Globus pallidus (tissue), 1 donor: Measurements from ENCODE around the gene ZMPSTE24.

Source experiments
- DNase-seq: peaks from one replicate; pipeline ENCODE4 v3.0.0-alpha.2; 2015; ENCODE audit warnings: low spot score

The ZMPSTE24 gene

DNA sequence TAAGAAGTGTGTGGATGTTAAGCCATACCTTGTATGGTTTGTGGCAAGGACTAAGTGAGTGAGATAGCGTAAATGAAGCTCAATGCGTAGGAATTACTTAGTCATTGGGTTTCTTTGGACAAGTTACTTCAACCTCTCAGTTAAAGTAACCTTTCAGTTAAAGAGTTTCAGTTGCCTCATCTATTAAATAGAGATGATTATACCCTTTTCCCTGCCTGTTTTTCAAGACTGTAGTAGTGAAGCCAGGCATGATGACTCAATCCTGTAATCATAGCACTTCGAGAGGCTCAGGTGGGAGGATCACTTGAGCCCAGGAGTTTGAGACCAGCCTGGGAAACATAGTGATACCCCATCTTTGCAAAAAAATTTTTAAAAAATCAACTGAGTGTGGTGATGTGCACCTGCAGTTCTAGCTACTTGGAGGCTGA, 6.3 kb downstream of the ZMPSTE24 start:
- DNase-seq, result no peak

DNA sequence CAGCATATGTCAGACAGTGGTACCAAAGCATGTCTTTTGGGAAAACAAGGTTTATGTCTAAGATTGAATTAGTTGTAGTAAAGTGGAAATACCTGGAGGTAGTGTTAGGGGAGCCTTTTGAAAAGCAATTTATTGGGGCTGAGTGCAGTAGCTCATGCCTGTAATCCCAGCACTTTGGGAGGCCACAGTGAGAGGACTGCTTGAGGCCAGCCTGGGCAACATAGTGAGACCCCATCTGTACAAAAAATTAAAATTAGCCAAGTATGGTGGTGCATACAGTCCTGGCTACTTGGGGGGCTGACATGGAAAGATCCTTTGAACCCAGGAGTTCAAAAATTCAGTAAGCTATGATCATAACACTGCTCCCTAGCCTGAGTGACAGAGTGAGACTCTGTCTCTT, 7.3 kb downstream of the ZMPSTE24 start:
- no peak for DNase-seq

GRCh38 chr1:40265919-40266318, 7.9 kb downstream of the ZMPSTE24 start:
- DNase-seq, result no peak

GRCh38 chr1:40266786-40267535, 8.9 kb downstream of the ZMPSTE24 start:
- no peak for DNase-seq

- no peak for DNase-seq
Observed at GRCh38 chr1:40267767-40268187, 9.7 kb downstream of the ZMPSTE24 start.

DNA sequence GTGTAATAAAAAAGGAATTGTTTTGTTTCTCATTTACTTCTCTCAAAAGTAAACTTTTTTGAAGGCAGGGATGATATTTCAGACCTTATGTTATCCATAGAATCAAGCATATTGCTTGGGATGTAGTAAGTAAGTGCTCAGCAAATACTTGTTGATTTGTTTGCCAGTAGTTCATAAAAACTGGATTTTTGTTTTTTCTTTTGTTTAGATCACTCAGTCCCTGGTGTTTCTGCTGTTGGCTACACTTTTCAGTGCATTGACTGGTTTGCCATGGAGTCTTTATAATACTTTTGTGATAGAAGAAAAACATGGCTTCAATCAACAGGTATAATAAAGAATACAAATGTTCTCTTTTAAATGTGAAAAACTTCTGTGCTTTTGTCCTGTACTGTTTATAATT, 10.2 kb downstream of the ZMPSTE24 start:
- DNase-seq, result no peak

- DNase-seq, result no peak
Observed at GRCh38 chr1:40270152-40270834, 12.3 kb downstream of the ZMPSTE24 start.

DNA sequence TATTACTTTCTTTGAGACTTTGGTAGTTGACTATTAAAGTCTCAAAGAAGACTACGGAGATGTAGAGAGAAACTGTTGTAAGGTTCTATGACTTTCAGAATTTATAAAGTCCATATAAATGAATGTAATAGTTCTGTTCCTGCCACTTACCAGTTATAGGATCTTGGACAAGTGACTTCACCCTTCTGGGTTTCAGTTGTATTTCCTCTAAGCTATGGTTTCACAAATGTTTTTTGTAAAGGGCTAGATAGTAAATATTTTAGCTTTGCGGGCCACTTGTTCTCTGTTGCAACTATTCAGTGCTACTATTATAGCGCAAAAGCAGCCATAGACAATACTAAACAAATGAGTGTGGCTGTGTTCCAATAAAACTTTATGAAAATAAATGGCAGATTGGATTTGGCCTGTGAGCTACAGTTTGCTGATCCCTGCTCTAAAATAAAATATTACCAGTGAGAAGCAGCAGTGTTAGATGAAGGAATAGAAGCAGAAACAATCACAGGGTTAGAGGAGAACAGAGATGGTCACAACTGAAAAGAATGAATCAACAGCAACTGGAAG, 14.7 kb downstream of the ZMPSTE24 start:
- no peak for DNase-seq

DNA sequence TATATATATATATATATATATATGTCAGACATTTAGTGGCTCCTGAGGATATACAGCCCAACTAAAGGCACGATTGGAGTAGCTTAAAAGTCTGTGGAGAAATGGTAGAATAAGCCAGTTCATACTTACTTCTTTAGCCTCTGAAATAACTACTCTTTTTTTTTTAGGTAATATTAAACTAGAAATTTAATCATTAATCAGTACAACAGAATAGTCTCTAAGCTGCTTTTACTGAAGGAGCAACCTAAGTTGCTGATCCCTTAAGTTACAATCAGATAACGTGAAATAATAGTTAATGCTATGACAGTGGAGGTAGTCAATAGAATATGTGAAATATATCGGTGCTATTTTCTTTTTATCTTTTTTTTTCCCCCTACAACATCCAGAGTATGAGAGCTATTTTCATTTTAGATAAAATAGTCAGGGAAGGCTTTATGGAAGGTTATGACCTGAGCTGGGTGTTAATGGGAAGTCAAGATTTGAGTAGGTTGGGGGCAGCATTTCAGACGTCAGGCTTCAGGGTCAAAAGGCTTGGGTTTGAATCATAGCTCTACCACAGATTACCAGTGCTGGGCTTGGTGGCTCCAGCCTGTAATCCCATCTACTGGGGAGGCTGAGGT, 15.6 kb downstream of the ZMPSTE24 start:
- DNase-seq, result no peak

DNA sequence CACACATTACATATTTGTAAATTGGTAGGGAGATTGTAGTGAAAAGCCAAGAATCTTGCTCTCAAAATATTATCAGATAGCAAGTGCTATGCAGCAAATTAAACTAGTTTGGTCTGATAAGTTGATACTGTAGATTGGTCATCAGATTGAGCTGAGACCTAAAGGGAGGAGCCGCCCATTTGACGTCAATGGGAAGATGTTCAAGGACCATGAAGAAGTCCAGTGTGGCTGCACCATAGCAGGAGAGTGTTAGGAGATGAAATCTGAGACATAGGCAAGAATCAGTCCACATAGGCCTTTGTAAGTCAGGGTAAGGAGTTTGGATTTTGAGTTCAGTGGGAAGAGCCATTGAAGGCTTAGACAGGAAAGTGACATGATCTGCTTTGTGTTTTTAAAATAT, 16.3 kb downstream of the ZMPSTE24 start:
- DNase-seq, result no peak

- DNase-seq, result no peak
Observed at GRCh38 chr1:40276122-40276521, 18.1 kb downstream of the ZMPSTE24 start.

DNA sequence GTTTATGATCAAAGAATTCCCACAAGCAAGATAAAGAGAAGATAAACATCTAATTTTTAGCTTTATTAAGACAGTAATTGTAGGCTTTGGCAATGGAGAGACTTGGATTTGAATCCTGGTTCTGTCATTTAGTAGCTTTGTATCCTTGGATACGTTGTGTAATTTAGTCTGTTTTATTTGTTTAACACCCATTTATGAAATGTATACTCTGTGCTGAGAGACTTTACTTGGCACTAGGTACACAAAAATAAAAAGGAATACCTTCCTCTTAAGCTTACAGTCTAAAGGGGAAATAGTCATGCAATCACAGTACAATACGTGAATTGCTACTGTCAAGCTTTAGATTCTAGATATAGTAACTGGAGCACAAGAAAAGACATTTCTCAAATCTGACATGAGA, 23.8 kb downstream of the ZMPSTE24 start:
- DNase-seq, result no peak

DNA sequence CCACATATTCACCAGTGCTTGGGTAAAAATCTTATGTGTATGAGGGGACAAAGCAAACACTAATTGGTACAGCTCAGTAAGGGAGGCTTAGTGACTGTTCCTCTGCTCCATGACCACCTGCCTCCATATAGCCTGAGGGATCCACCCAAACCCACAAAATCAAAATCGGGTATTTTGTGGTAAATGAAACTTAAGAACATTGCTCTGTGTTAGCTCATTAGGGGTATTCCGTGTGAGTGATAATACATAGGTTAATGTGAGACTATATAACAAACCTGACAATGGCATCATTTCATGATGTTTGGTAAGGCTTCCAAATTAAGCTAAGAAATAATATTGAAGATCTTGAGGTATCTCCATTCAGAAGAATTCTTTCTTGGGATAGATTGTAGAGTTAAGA, 33.3 kb downstream of the ZMPSTE24 start:
- no peak for DNase-seq

- DNase-seq, result no peak
Observed at GRCh38 chr1:40299366-40300248, 41.6 kb downstream of the ZMPSTE24 start.

DNA sequence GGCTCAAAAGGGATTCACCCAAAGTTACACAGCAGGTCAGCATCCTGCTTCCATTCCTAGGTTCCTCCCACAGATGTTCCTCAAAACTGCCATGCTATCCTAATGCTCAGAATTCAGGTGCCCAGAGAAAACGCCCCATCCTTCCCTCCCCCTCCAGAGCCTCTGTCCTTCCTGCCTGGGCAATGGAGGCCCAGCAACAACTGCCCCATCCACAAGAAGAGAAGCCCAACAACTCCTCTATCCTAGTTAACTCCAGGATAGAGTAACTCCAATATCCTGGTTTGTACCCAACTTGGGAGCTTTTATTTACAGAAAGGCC, 42.2 kb downstream of the ZMPSTE24 start:
- no peak for DNase-seq

GRCh38 chr1:40300651-40301050, 42.6 kb downstream of the ZMPSTE24 start:
- no peak for DNase-seq

DNA sequence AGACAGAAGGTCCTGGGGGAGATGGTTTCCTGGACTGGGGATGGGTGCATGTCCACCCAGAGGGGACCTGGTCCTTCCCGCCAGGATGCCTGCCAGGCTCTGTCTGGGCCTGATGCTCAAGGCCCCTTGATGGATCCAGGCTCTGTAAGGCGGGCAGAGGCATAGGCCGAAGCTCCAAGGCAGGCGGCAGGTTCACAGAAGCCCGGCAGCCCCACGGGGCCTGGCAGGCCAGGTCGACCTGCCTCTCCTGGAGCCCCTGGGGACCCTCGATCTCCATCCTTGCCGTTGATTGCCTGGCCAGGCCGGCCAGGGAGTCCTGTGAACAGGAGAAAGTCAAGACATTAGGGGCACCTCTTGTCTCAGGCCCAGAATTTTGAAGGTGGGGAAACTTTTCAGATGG, 43.0 kb downstream of the ZMPSTE24 start:
- DNase-seq, result no peak

DNA sequence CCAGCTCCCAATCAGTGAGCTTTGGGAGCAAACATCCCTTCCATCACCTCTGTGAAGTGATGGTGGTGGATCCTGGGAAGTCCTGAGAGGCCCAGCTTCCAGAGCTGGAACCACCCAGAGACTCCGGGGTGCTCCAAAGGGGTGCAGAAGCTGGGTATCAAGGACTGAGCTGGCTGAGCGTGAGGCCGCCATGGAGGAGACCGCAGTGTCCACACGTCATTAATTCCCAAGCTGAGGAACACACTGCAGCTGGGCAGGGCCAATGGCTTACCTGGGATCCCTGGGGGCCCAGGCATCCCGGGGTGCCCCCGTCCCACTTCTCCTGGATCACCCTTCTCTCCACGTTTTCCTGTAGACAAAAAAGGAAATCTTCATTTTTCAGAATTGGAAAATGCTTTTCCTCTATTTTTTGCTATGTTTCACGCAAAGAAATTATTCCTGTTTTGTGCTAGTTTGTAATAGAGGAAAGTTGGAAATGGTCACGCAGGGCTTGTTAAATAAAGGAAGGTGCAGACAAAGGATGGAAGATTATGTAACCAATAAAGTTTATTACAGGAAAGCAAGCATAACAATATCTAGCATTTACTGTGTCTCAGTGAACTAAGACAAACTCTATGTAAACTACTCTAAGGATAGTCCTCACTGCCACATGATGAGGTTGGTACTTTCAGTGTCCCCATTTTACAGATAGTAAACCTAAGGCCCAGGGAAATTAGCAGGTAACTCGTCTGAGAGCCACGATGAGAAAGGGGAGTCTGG, 43.7 kb downstream of the ZMPSTE24 start:
- no peak for DNase-seq

- DNase-seq, result no peak
Observed at GRCh38 chr1:40302475-40302874, 44.4 kb downstream of the ZMPSTE24 start.

DNA sequence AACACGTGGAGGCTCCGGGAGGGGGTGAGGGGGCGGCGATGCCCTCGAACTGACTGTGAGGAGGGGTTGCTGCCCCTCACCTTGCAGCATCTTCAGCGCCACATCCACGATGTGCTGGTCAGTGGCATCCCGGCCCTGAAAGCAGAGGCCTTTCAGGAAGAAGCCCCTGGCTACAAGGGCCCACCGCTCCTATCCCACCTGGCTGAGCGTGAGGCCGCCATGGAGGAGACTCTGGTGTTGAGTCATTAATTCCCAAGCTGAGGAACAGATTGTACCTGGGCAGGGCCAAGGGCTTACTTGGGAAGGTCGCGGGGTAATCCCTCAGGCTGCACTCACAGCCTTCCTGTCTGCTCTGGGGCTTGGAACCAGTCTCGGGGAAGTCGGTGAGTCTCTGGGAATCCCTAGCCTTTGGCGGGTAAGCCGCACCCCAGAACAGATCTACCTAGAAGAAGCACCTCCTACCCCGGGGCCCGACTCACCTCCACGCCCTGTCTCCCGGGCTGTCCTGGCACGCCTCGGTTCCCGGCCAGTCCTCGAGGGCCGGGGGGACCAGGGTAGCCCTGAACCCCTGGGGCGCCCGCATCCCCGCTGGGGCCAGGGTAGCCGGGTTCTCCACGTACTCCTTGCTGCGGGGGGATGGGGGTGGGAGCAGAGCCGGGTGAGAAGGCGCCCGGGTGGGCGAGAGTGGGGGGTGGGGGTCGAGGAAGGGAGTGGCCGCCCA, 45.2 kb downstream of the ZMPSTE24 start:
- DNase-seq, result no peak

- no peak for DNase-seq
Observed at GRCh38 chr1:40303790-40304189, 45.8 kb downstream of the ZMPSTE24 start.
